ENCODE results near the gene SPTBN4.

DNA sequence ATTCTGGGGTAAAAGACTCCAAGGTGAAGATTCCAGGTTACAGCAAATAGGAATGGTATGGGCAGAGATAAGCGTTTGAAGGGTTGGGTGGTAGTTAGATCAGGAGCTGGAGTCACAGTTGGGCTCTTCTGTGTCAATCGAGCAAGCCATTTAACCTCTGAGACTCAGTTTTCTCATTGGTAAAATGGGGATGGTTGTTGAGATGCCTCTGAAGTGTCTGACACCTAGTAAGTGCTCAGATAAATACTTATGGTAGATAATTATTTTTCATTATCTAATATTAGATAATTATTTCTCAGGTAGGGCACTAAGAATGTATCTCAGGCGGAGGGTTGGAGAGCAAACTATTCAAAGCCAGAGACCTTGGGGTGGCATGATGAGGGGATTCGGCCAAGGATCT, 142.2 kb downstream of the SPTBN4 start:
- TF ChIP-seq, protein P1, sequence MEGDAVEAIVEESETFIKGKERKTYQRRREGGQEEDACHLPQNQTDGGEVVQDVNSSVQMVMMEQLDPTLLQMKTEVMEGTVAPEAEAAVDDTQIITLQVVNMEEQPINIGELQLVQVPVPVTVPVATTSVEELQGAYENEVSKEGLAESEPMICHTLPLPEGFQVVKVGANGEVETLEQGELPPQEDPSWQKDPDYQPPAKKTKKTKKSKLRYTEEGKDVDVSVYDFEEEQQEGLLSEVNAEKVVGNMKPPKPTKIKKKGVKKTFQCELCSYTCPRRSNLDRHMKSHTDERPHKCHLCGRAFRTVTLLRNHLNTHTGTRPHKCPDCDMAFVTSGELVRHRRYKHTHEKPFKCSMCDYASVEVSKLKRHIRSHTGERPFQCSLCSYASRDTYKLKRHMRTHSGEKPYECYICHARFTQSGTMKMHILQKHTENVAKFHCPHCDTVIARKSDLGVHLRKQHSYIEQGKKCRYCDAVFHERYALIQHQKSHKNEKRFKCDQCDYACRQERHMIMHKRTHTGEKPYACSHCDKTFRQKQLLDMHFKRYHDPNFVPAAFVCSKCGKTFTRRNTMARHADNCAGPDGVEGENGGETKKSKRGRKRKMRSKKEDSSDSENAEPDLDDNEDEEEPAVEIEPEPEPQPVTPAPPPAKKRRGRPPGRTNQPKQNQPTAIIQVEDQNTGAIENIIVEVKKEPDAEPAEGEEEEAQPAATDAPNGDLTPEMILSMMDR (IDR thresholded peaks at IDR 0.05; ENCODE audit: poor library complexity): no peak
- no peak for TF ChIP-seq EZH2 (IDR thresholded peaks at IDR 0.05; ENCODE audit: borderline replicate concordance)
